Measurements from ENCODE around the gene PRSS23.

DNA sequence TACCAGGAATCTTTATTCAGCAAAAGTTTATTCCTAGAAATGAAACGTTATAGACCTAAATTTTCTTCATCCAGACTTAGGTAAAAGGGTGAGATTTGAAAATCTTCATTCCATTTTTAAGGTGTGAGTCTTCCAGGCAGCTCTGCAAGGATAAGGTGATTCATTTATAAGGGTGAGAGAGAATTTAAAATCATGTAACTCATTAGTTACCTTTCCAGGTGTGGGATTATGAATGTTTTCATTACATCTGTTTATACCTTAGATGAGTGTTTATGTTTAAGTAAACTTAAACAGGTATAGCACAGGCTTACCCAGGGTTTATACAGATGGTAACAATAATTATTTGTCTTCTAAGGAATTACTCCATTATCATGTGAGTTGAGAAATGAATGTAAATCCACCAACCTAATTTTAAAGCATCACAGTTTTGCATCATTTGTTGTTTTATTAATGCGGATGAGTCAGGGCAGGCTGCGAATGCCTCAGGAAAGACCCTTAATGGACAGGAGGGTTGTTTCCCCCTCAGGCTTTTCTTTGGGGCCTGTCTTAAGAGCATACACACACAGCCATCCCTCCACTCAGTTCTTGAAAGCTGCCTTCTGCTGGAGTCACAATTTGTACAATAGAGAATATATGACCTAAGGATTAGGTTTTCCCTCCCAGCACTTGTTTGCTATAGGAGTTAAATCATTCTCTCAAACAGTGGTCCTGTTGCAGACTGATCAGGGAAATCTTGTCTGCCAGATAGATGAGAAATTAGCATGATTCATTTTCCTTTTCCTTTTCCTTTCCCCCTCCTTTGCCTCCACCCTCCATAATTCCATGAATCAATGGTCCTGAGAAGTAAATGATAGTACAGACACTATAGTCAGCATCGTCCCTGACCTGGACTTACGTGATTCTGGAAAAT, 3.0 kb downstream of the PRSS23 start:
- TF ChIP-seq, protein P1, sequence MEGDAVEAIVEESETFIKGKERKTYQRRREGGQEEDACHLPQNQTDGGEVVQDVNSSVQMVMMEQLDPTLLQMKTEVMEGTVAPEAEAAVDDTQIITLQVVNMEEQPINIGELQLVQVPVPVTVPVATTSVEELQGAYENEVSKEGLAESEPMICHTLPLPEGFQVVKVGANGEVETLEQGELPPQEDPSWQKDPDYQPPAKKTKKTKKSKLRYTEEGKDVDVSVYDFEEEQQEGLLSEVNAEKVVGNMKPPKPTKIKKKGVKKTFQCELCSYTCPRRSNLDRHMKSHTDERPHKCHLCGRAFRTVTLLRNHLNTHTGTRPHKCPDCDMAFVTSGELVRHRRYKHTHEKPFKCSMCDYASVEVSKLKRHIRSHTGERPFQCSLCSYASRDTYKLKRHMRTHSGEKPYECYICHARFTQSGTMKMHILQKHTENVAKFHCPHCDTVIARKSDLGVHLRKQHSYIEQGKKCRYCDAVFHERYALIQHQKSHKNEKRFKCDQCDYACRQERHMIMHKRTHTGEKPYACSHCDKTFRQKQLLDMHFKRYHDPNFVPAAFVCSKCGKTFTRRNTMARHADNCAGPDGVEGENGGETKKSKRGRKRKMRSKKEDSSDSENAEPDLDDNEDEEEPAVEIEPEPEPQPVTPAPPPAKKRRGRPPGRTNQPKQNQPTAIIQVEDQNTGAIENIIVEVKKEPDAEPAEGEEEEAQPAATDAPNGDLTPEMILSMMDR (IDR thresholded peaks at IDR 0.05): no peak
- TF ChIP-seq POLR2A (IDR thresholded peaks at IDR 0.05): no peak

All from right lobe of liver (tissue), 4 donors.